T47D (cell line): Measurements from ENCODE around the gene CXorf51B.
"Not testable (repeated sequence)": the region's sequence is repeated elsewhere in the genome, so short reads cannot be mapped to it uniquely, and the experiment has no call there.

Source experiments
- DNase-seq, 2 experiments: peaks; one replicate each; pipeline versions ENCODE4 v3.0.0 to v3.0.0-alpha.2; 2011 to 2012; ENCODE audit warnings: low read depth in 1 of 2, low spot score in 1 of 2
- JUND ChIP-seq: IDR thresholded peaks from 2 replicates; pipeline ENCODE4 v1.6.1; 2012; ENCODE audit warnings: low read depth
- in situ Hi-C: cut with HindIII; loops from 2 replicates; pipeline ENCODE4 v1.10.0; 2016; ENCODE audit warnings: low sequenced_read_pairs, low pct_unique_long_range_greater_than_20kb

The CXorf51B gene

GRCh38 chrX:146809471-146809870, at the start of gene CXorf51B:
Gene CXorf51B (plus strand): TSS chrX:146809771. CDS start chrX:146809792, 21 bp downstream.
- in situ Hi-C loops, DNase-seq: not testable (repeated sequence)

- in situ Hi-C loops, DNase-seq: not testable (repeated sequence)
Measured at GRCh38 chrX:146814644-146815043, 5.1 kb downstream of the CXorf51B start, which contains the start of gene CXorf51A. Gene CXorf51A (minus strand): TSS chrX:146814744. CDS start chrX:146814723, 21 bp downstream.

- in situ Hi-C loops, result no loop called here
- TF ChIP-seq JUND, result no peak
- DNase-seq, result no peak
Measured at GRCh38 chrX:146831994-146832393, 22.4 kb downstream of the CXorf51B start.

GRCh38 chrX:146854281-146854680, 44.7 kb downstream of the CXorf51B start:
- in situ Hi-C loops, result no loop called here
- no peak for TF ChIP-seq JUND
- no peak for DNase-seq
